RWPE2 (cell line): Measurements from ENCODE around the gene MRPL44.

Experiments used
- ATAC-seq: fragments of 200-7000 bp; cut with Tn5 transposase; 3 replicates; pipeline ENCODE4 v1.9.1; 2021; ENCODE audit warnings: low read depth
- DNase-seq: peaks from one replicate; pipeline ENCODE4 v3.0.0-alpha.2; 2020; ENCODE audit warnings: low spot score
- H3K27ac ChIP-seq: fragments of 450-650 bp; 2 replicates; pipeline ENCODE4 v1.5.1; 2017; ENCODE audit warnings: mild to moderate bottlenecking; ENCODE audit not compliant: poor library complexity, severe bottlenecking
- H3K27me3 ChIP-seq: fragments of 250-450 bp; sonication (Bioruptor Pico); 2 replicates; pipeline ENCODE4 v1.5.1; 2021; ENCODE audit warnings: mild to moderate bottlenecking, moderate library complexity; ENCODE audit not compliant: insufficient read depth, poor library complexity, severe bottlenecking
- H3K36me3 ChIP-seq: fragments of 250-450 bp; sonication (Bioruptor Pico); 2 replicates; pipeline ENCODE4 v1.5.1; 2020; ENCODE audit warnings: low read depth, mild to moderate bottlenecking, moderate library complexity
- H3K4me1 ChIP-seq: fragments of 250-450 bp; sonication (Bioruptor Pico); 2 replicates; pipeline ENCODE4 v1.5.1; 2021; ENCODE audit warnings: mild to moderate bottlenecking, moderate library complexity; ENCODE audit not compliant: insufficient read depth, poor library complexity, severe bottlenecking
- H3K4me3 ChIP-seq: fragments of 250-450 bp; sonication (Bioruptor Pico); 2 replicates; pipeline ENCODE4 v1.5.1; 2021; ENCODE audit warnings: mild to moderate bottlenecking, moderate library complexity; ENCODE audit not compliant: severe bottlenecking
- H3K9me3 ChIP-seq: fragments of 250-450 bp; sonication (Bioruptor Pico); 2 replicates; pipeline ENCODE4 v1.5.1; 2021; ENCODE audit warnings: mild to moderate bottlenecking, moderate library complexity; ENCODE audit not compliant: severe bottlenecking
- CTCF ChIP-seq: fragments of 450-650 bp; IDR thresholded peaks from one replicate; pipeline ENCODE4 v1.5.1; 2017; ENCODE audit warnings: mild to moderate bottlenecking, moderate library complexity; ENCODE audit not compliant: poor library complexity, severe bottlenecking

MRPL44 gene

GRCh38 chr2:223954401-223954800 lies 2.9 kb upstream of the MRPL44 start:
- H3K27me3 ChIP-seq = no peaks in the 10 kb centered on the region
- ATAC-seq (no peak; the same call in 2 of the 3 replicates), DNase-seq (no peak)
- H3K9me3 ChIP-seq = no peaks in the 10 kb centered on the region
- H3K4me3 ChIP-seq = no peak overlapping the region
- H3K4me1 ChIP-seq = peaks cover 26% of the 10 kb centered on the region
- H3K36me3 ChIP-seq = peaks cover 9% of the 10 kb centered on the region
- H3K27ac ChIP-seq = no peak overlapping the region
- TF ChIP-seq CTCF = no peak

- Histone ChIP-seq H3K27me3 (no peaks in the 10 kb centered on the region), H3K9me3 (no peaks in the 10 kb centered on the region), H3K4me1 (peaks cover 41% of the 10 kb centered on the region), H3K36me3 (peaks cover 28% of the 10 kb centered on the region), H3K4me3 (no peak overlapping the region), H3K27ac (peak overlapping the region; percentile 38)
- TF ChIP-seq CTCF = no peak
- ATAC-seq (peak; percentile 57), DNase-seq (no peak)
These were observed 963 bp upstream of the MRPL44 start for GRCh38 chr2:223956300-223956699.

- no peak for TF ChIP-seq CTCF
- no peak for ATAC-seq
- H3K4me1 ChIP-seq = peaks cover 38% of the 10 kb centered on the region
- H3K27ac ChIP-seq = no peak overlapping the region
- DNase-seq = no peak
- peaks cover 62% of the 10 kb centered on the region for H3K36me3 ChIP-seq
- H3K9me3 ChIP-seq = no peaks in the 10 kb centered on the region
- H3K27me3 ChIP-seq = no peaks in the 10 kb centered on the region
- H3K4me3 ChIP-seq = no peak overlapping the region
These were observed 2.4 kb downstream of the MRPL44 start for GRCh38 chr2:223959688-223960087.

- no peaks in the 10 kb centered on the region for H3K9me3 ChIP-seq
- TF ChIP-seq CTCF = no peak
- no peak overlapping the region for H3K4me3 ChIP-seq
- DNase-seq (no peak), ATAC-seq (peak; percentile 40)
- H3K4me1 ChIP-seq = no peaks in the 10 kb centered on the region
- H3K27ac ChIP-seq = peak overlapping the region; percentile 0
- H3K27me3 ChIP-seq = no peaks in the 10 kb centered on the region
- peaks cover 45% of the 10 kb centered on the region for H3K36me3 ChIP-seq
These were observed 10.7 kb downstream of the MRPL44 start for GRCh38 chr2:223967981-223968380.

GRCh38 chr2:223969315-223969714 lies 12.1 kb downstream of the MRPL44 start:
- no peaks in the 10 kb centered on the region for H3K4me1 ChIP-seq
- H3K27me3 ChIP-seq = no peaks in the 10 kb centered on the region
- H3K9me3 ChIP-seq = no peaks in the 10 kb centered on the region
- peaks cover 32% of the 10 kb centered on the region for H3K36me3 ChIP-seq
- ATAC-seq = no peak
- no peak overlapping the region for H3K4me3 ChIP-seq
- no peak for DNase-seq
- no peak for TF ChIP-seq CTCF
- H3K27ac ChIP-seq = no peak overlapping the region
